ENCODE results near the gene CYP24A1. TPM values are rescaled to one million over a fixed set of nuclear protein-coding genes. Genes with fewer than 3 reads are reported as not detected.

CYP24A1 gene
- total RNA-seq, 1 experiment from 2014 or later, result 1.2 TPM

- CTCF ChIA-PET, result interaction anchor here (0.7 kb wide), 1 partner anchor 50 kb away, joined by 3 read pairs; no protein-coding TSS in a partner anchor
- Histone ChIP-seq H3F3A (ENCODE audit: low read length, unreplicated experiment) (no peaks in the 10 kb centered on the region), H4K20me1 (ENCODE audit: low read length) (no peaks in the 10 kb centered on the region), H3K79me2 (ENCODE audit: low read length) (no peaks in the 10 kb centered on the region), H3K4me3 (ENCODE audit: low read length) (no peak overlapping the region), H3K9me3 (ENCODE audit: low read length) (no peaks in the 10 kb centered on the region), H3K27ac (ENCODE audit: low read length) (no peak overlapping the region), H3K4me1 (ENCODE audit: insufficient read depth, low read length) (peaks cover 6% of the 10 kb centered on the region; the same call in 1 of the 2 replicates), H3K27me3 (ENCODE audit: low read length) (no peaks in the 10 kb centered on the region), H3K36me3 (ENCODE audit: low read depth, low read length) (no peaks in the 10 kb centered on the region), H3K4me2 (ENCODE audit: low read length) (no peak overlapping the region), H3K9ac (ENCODE audit: low read length) (no peak overlapping the region), H2AFZ (ENCODE audit: low read length) (no peak overlapping the region), H3K9me2 (replicated peaks; ENCODE audit: low read length) (no peaks in the 10 kb centered on the region)
- no peak for TF ChIP-seq EZH2 (IDR thresholded peaks at IDR 0.05; ENCODE audit: low read length, unreplicated experiment)
- intact Hi-C loops (cut with micrococcal nuclease), result no loop called here
- BruUV-seq (replicated peaks), result no TSS peak
- ATAC-seq (no peak), DNase-seq (no peak)
- POLR2A ChIA-PET (ENCODE audit: unreplicated experiment), result no interaction called here
These were observed 14.8 kb downstream of the CYP24A1 start for GRCh38 chr20:54158856-54159418.

GRCh38 chr20:54158226-54158625 lies 15.6 kb downstream of the CYP24A1 start:
- Histone ChIP-seq H3K27ac (ENCODE audit: low read length) (no peak overlapping the region), H3K9me3 (ENCODE audit: low read length) (no peaks in the 10 kb centered on the region), H3K4me3 (ENCODE audit: low read length) (no peak overlapping the region), H3K9ac (ENCODE audit: low read length) (no peak overlapping the region), H2AFZ (ENCODE audit: low read length) (no peak overlapping the region), H3K4me1 (ENCODE audit: insufficient read depth, low read length) (peaks cover 6% of the 10 kb centered on the region; the same call in 1 of the 2 replicates), H3K79me2 (ENCODE audit: low read length) (no peaks in the 10 kb centered on the region), H3K27me3 (ENCODE audit: low read length) (no peaks in the 10 kb centered on the region), H3F3A (ENCODE audit: low read length, unreplicated experiment) (no peaks in the 10 kb centered on the region), H3K36me3 (ENCODE audit: low read depth, low read length) (no peaks in the 10 kb centered on the region), H4K20me1 (ENCODE audit: low read length) (no peaks in the 10 kb centered on the region), H3K9me2 (replicated peaks; ENCODE audit: low read length) (no peaks in the 10 kb centered on the region), H3K4me2 (ENCODE audit: low read length) (no peak overlapping the region)
- no peak for TF ChIP-seq EZH2phosphoT487 (IDR thresholded peaks at IDR 0.05; ENCODE audit: borderline replicate concordance, low read length)
- TF ChIP-seq, protein P1, sequence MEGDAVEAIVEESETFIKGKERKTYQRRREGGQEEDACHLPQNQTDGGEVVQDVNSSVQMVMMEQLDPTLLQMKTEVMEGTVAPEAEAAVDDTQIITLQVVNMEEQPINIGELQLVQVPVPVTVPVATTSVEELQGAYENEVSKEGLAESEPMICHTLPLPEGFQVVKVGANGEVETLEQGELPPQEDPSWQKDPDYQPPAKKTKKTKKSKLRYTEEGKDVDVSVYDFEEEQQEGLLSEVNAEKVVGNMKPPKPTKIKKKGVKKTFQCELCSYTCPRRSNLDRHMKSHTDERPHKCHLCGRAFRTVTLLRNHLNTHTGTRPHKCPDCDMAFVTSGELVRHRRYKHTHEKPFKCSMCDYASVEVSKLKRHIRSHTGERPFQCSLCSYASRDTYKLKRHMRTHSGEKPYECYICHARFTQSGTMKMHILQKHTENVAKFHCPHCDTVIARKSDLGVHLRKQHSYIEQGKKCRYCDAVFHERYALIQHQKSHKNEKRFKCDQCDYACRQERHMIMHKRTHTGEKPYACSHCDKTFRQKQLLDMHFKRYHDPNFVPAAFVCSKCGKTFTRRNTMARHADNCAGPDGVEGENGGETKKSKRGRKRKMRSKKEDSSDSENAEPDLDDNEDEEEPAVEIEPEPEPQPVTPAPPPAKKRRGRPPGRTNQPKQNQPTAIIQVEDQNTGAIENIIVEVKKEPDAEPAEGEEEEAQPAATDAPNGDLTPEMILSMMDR (conservative IDR thresholded peaks at IDR 0.05; ENCODE audit: low read depth, low read length), result no peak
- no peak for TF ChIP-seq EZH2 (IDR thresholded peaks at IDR 0.05; ENCODE audit: low read length, unreplicated experiment)
- ChIA-PET POLR2A (ENCODE audit: unreplicated experiment) (no interaction called here), CTCF (no interaction called here)
- BruUV-seq (replicated peaks), result no TSS peak
- intact Hi-C loops (cut with micrococcal nuclease), result no loop called here
- DNase-seq, result no peak
- no peak for ATAC-seq

DNA sequence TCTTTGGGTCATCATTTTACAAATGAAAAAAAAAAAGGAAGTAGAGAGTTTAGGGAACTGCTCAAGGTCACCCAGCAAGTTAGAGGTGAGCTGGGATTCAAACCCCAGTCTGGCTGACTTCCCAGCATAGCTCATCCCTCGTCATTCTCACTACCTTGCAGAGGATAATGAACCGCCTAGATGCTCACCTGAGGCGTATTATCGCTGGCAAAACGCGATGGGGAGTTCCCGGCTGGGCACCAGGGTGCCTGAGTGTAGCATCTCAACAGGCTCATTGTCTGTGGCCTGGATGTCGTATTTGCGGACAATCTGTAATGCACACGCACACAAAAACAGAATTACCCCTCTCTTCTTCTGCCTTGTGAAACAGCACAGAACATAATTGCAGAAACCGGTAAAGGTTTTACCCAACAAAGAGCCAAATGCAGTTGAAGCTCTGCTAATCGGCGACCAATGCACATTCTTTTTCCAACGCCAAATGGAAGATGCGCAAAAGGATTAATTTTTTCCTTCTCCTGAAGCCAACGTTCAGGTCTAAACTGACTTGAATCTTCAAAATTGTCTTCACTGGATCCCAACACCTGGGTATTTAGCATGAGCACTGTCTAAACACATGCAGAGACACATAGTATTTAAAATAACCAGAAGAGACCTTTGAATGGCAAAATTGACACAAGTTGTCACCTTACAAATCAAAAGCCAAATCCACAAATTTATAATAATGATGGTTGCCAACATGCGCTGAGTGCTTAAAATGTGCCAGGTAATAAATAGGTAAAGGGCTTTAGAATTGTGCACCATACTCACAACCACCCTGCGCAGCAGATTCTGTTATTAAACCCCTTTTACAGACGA lies 16.6 kb downstream of the CYP24A1 start:
- no peaks in the 10 kb centered on the region for H3K9me2 ChIP-seq (replicated peaks; ENCODE audit: low read length)
- ATAC-seq (no peak), DNase-seq (no peak)
- BruUV-seq (replicated peaks), result no TSS peak
- intact Hi-C loops (cut with micrococcal nuclease), result no loop called here
- no peaks in the 10 kb centered on the region for H3K9me3 ChIP-seq (ENCODE audit: low read length)
- no peaks in the 10 kb centered on the region for H3F3A ChIP-seq (ENCODE audit: low read length, unreplicated experiment)
- no peak overlapping the region for H2AFZ ChIP-seq (ENCODE audit: low read length)
- no peak overlapping the region for H3K27ac ChIP-seq (ENCODE audit: low read length)
- ChIA-PET POLR2A (ENCODE audit: unreplicated experiment) (no interaction called here), CTCF (no interaction called here)
- no peaks in the 10 kb centered on the region for H3K27me3 ChIP-seq (ENCODE audit: low read length)
- no peaks in the 10 kb centered on the region for H3K79me2 ChIP-seq (ENCODE audit: low read length)
- H3K36me3 ChIP-seq (ENCODE audit: low read depth, low read length), result no peaks in the 10 kb centered on the region
- TF ChIP-seq EZH2 (IDR thresholded peaks at IDR 0.05; ENCODE audit: low read length, unreplicated experiment) (no peak), EZH2phosphoT487 (IDR thresholded peaks at IDR 0.05; ENCODE audit: borderline replicate concordance, low read length) (no peak)
- TF ChIP-seq, protein P1 (conservative IDR thresholded peaks at IDR 0.05; ENCODE audit: low read depth, low read length), result no peak
- peaks cover 6% of the 10 kb centered on the region; the same call in 1 of the 2 replicates for H3K4me1 ChIP-seq (ENCODE audit: insufficient read depth, low read length)
- no peak overlapping the region for H3K4me2 ChIP-seq (ENCODE audit: low read length)
- H3K4me3 ChIP-seq (ENCODE audit: low read length), result no peak overlapping the region
- H3K9ac ChIP-seq (ENCODE audit: low read length), result no peak overlapping the region
- H4K20me1 ChIP-seq (ENCODE audit: low read length), result no peaks in the 10 kb centered on the region

Data from PC-3 (cell line).